GM12878 (cell line): ENCODE data around the gene TPRN. TPM values are rescaled to one million over a fixed set of nuclear protein-coding genes. Genes with fewer than 3 reads are reported as not detected.
A peak's percentile ranks its signal among the peaks of the same experiment; 100 is the strongest.

Source experiments
- ATAC-seq: fragments of 200-7000 bp; cut with Tn5 transposase; 3 replicates; pipeline ENCODE4 v1.9.1; 2020; ENCODE audit warnings: mild to moderate bottlenecking, moderate library complexity
- BruUV-seq: library from RNA; stranded (reverse); fragments of 400-500 nt; replicated peaks from 2 replicates; lab custom pipeline; 2021; lab: Mats Ljungman, UMichigan
- CTCF ChIA-PET: fragments of 300-600 bp; sonication (Branson Sonifier 250); formaldehyde crosslinking; extraction: SDS; loops from one replicate; lab custom pipeline; 2021; ENCODE audit warnings: inconsistent platforms; lab: Yijun Ruan, JAX
- POLR2A ChIA-PET: fragments of 350-600 bp; formaldehyde crosslinking; extraction: SDS; loops from one replicate; lab custom pipeline; 2021; ENCODE audit warnings: inconsistent platforms; lab: Charles Lee
- RAD21 ChIA-PET: fragments of 300-600 bp; sonication (Branson Sonifier 250); formaldehyde crosslinking; loops from one replicate; lab custom pipeline; 2023; ENCODE audit warnings: antibody characterized with exemption; ENCODE audit not compliant: unreplicated experiment; lab: Charles Lee
- SMC1A ChIA-PET: fragments of 300-600 bp; sonication (Branson Sonifier 250); formaldehyde crosslinking; loops from one replicate; lab custom pipeline; 2023; ENCODE audit not compliant: unreplicated experiment, uncharacterized antibody; lab: Charles Lee
- DNase-seq: peaks from one replicate; pipeline ENCODE4 v3.0.0-alpha.2; 2011; ENCODE audit warnings: low read depth, low spot score
- FAIRE-seq: peaks from 3 replicates; lab custom pipeline; 2011; peaks lifted over from hg19 to GRCh38; lab: Jason Lieb, UNC
- H2AFZ ChIP-seq: 2 replicates; pipeline ENCODE4 v1.6.0; 2011; ENCODE audit warnings: low read depth, low read length, control low read depth; ENCODE audit not compliant: control insufficient read depth
- H3K27ac ChIP-seq: 2 replicates; pipeline ENCODE4 v1.5.1; 2011; ENCODE audit warnings: control low read depth; ENCODE audit not compliant: control insufficient read depth, insufficient read depth
- H3K27me3 ChIP-seq, 2 experiments: replicated peaks in 1 of 2; 2 replicates each; pipeline versions ENCODE4 v1.6.0 to v1.6.1; 2011; ENCODE audit warnings: low read length in 1 of 2; ENCODE audit not compliant: control insufficient read depth in 2 of 2, insufficient read depth in 2 of 2
- H3K36me3 ChIP-seq, 2 experiments: 2 replicates each; pipeline ENCODE4 v1.5.1; 2011; ENCODE audit warnings: low read length in 1 of 2; ENCODE audit not compliant: control insufficient read depth in 2 of 2, insufficient read depth in 2 of 2
- H3K4me1 ChIP-seq: 2 replicates; pipeline ENCODE4 v1.6.1; 2011; ENCODE audit warnings: mild to moderate bottlenecking, low read length, moderate library complexity, mixed read lengths; ENCODE audit not compliant: control insufficient read depth, insufficient read depth
- H3K4me2 ChIP-seq: 2 replicates; pipeline ENCODE4 v1.6.0; 2011; ENCODE audit warnings: control low read depth; ENCODE audit not compliant: control insufficient read depth, insufficient read depth
- H3K4me3 ChIP-seq: fragments of 200-600 bp; sonication (generic); 2 replicates; pipeline ENCODE4 v1.5.1; 2016
- H3K79me2 ChIP-seq: 2 replicates; pipeline ENCODE4 v1.6.0; 2011; ENCODE audit warnings: low read length; ENCODE audit not compliant: control insufficient read depth, insufficient read depth
- H3K9ac ChIP-seq: 2 replicates; pipeline ENCODE4 v1.8.0; 2011; ENCODE audit warnings: low read length, control low read depth, mixed read lengths; ENCODE audit not compliant: control insufficient read depth, insufficient read depth
- H3K9me3 ChIP-seq: replicated peaks from 3 replicates; pipeline ENCODE4 v1.5.1; 2011; ENCODE audit warnings: mild to moderate bottlenecking, low read length; ENCODE audit not compliant: control insufficient read depth, insufficient read depth
- H4K20me1 ChIP-seq: 2 replicates; pipeline ENCODE4 v1.6.0; 2011; ENCODE audit not compliant: control insufficient read depth, insufficient read depth
- BRCA1 ChIP-seq: IDR thresholded peaks from 2 replicates; pipeline ENCODE4 v1.6.1; 2011; ENCODE audit warnings: low read depth, low read length, improper control_type of control experiment
- HDAC2 ChIP-seq: fragments of 200-600 bp; sonication (generic); IDR thresholded peaks from 2 replicates; pipeline ENCODE4 v1.6.1; 2017
- POLR2A ChIP-seq: IDR thresholded peaks from 2 replicates; pipeline ENCODE4 v1.6.1; 2011; ENCODE audit warnings: low read depth, mild to moderate bottlenecking, low read length
- TBL1XR1 ChIP-seq: IDR thresholded peaks from 2 replicates; pipeline ENCODE4 v1.6.1; 2012; ENCODE audit warnings: low read depth, low read length, improper control_type of control experiment
- ZNF217 ChIP-seq: fragments of 450-650 bp; IDR thresholded peaks from 2 replicates; pipeline ENCODE4 v1.6.1; 2017; ENCODE audit warnings: antibody characterized with exemption, mild to moderate bottlenecking
- ZNF24 ChIP-seq: fragments of 450-650 bp; IDR thresholded peaks from 2 replicates; pipeline ENCODE4 v1.6.1; 2017; ENCODE audit warnings: antibody characterized with exemption, mild to moderate bottlenecking
- WGBS: methylation state at CpG from one replicate; pipeline ENCODE4 v1.1.6; 2016; ENCODE audit warnings: low lambda C conversion rate; ENCODE audit not compliant: insufficient replicate concordance, insufficient coverage; ENCODE audit errors: missing lambda C conversion rate; 5-methylcytosine and 5-hydroxymethylcytosine counted together
- in situ Hi-C: fragments of 300-500 bp; cut with MboI; formaldehyde crosslinking; loops from 9 replicates; pipeline ENCODE4 v1.14.3; 2018; ENCODE audit warnings: mixed read lengths
- intact Hi-C: fragments of 100-400 bp; cut with micrococcal nuclease; formaldehyde crosslinking; loops from one replicate; pipeline ENCODE4 v1.14.2; 2022; ENCODE audit not compliant: unreplicated experiment
- polyA plus RNA-seq, 11 experiments: library from polyadenylated mRNA; depleted of rRNA in 4 of 11; unstranded in 6 of 11; stranded (reverse) in 5 of 11; fragments of >200 nt; fragmentation: Nextera tagmentation in 4 of 11; fragmentation: Illumina TruSeq in 1 of 11; extraction: Ambion mirVana in 4 of 11; extraction: Trizol in 1 of 11; gene quantifications; 1 replicate in 1 of 11; 2 replicates in 10 of 11; pipeline versions ENCODE4 v1.2.1 to v1.2.3, GENCODE V29; 2011 to 2016; ENCODE audit warnings: inconsistent platforms in 2 of 11, missing spikeins in 2 of 11, low read depth in 1 of 11
- total RNA-seq, 4 experiments: library from RNA; depleted of rRNA in 3 of 4; stranded (reverse); fragments of >200 nt in 3 of 4; fragmentation: Illumina TruSeq in 1 of 4; extraction: Trizol in 1 of 4; gene quantifications; 2 replicates each; pipeline versions ENCODE4 v1.2.1 to v1.2.3, GENCODE V29; 2013 to 2021
- TF ChIP-seq, protein P1 (sequence below), 3 experiments: IDR thresholded peaks in 2 of 3; conservative IDR thresholded peaks in 1 of 3; 2 replicates each; pipeline ENCODE4 v1.5.1; 2011; ENCODE audit warnings: low read depth in 3 of 3, low read length in 3 of 3, mild to moderate bottlenecking in 3 of 3, control low read depth in 2 of 3, moderate library complexity in 2 of 3, inconsistent platforms in 1 of 3, mixed read lengths in 1 of 3; ENCODE audit not compliant: control insufficient read depth in 2 of 3, insufficient read depth in 1 of 3; ENCODE audit errors: extremely low read depth in 1 of 3
- TF ChIP-seq, protein P2 (sequence below): fragments of 450-650 bp; formaldehyde crosslinking; IDR thresholded peaks from 2 replicates; pipeline ENCODE4 v1.4.0; 2020; ENCODE audit warnings: mild to moderate bottlenecking, moderate library complexity

TPRN gene
- total and polyA plus RNA-seq, 10 of the 15 experiments (the other 5 are each of a cell fraction or from before 2014, with no cell fraction given) = 0.18 to 19.5 (median 3.1) TPM

- Histone ChIP-seq H3K4me2 (no peak overlapping the region), H3K9ac (no peak overlapping the region), H2AFZ (no peak overlapping the region), H3K27ac (no peak overlapping the region), H3K27me3 (no peaks in the 10 kb centered on the region), H3K4me3 (no peak overlapping the region), H3K9me3 (no peaks in the 10 kb centered on the region), H3K79me2 (no peaks in the 10 kb centered on the region), H3K4me1 (no peaks in the 10 kb centered on the region), H4K20me1 (no peaks in the 10 kb centered on the region), H3K36me3 (peaks cover 0 to 2% of the 10 kb centered on the region in 2 experiments; a peak in 3 of 4 replicates)
- no peak for FAIRE-seq
- TF ChIP-seq BRCA1 = no peak
- no peak for TF ChIP-seq ZNF217
- intact Hi-C loops (no loop called here), in situ Hi-C loops (no loop called here)
- ChIA-PET SMC1A (no interaction called here), CTCF (interaction anchor here (1.1 kb wide), 1 partner anchor 12 kb away, joined by 3 read pairs; the partner anchor contains the start of gene RNF224), POLR2A (interaction anchor here (1.2 kb wide), 1 partner anchor 14 kb away, joined by 4 read pairs; the partner anchor contains the start of gene TPRN), RAD21 (no interaction called here)
- DNase-seq = no peak
- no peak for ATAC-seq
- no TSS peak for BruUV-seq
- WGBS = 93% methylated on average over 18 of the region's 19 CpGs
These were observed 14.1 kb upstream of the TPRN start for GRCh38 chr9:137214620-137215019.

DNA sequence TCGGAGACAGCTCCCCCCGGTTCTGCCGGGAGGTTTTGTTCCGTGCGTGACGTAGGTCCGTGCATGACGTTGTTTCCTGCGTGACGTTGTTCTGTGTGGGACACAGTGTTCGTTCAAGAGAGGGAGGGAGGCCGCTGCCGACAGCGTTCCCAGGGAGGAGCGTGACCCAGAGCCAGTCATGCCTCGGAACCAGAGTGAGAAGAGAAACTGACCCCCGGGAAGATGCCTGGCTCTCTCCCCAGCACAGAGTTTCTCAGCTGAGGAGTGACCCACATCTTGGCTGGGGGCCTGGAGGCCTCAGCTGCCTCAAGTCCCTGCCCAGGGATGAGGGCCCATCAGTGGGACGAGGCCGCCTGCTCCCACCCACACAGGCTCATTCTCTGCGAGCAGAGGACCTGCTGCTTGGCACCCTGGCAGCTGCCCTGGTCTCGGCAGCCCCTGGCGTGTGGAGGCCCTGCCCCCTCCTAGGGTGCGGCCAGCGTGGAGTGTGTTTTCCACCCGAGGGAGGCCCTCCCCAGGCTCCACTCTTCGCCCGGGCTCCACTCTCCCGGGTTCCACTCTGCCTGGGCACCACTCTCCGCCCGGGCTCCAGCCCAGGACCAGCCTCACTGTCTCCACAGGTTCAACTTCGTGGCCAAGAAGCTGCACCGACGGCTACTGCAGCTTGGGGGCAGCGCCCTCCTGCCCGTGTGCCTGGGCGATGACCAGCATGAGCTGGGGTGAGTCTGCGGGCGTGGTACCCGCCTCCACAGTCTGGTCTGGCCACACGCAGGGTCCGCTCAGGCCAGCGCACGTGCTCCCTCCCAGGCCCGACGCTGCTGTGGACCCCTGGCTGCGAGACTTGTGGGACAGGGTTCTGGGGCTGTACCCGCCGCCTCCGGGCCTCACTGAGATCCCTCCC, 12.9 kb upstream of the TPRN start:
- no peaks in the 10 kb centered on the region for H3K27me3 ChIP-seq
- BruUV-seq = no TSS peak
- H3K36me3 ChIP-seq = peaks cover 0 to 4% of the 10 kb centered on the region in 2 experiments; a peak in 3 of 4 replicates
- intact Hi-C loops = no loop called here
- in situ Hi-C loops = no loop called here
- no peak overlapping the region for H3K9ac ChIP-seq
- H3K9me3 ChIP-seq = no peaks in the 10 kb centered on the region
- ChIA-PET CTCF (interaction anchor here (0.6 to 1.1 kb wide), 2 partner anchors 12 to 13 kb away, joined by 3 read pairs; partner anchors contain the start of gene RNF224), POLR2A (interaction anchor here (0.5 kb wide), 1 partner anchor 81 kb away, joined by 3 read pairs; no protein-coding TSS in a partner anchor), RAD21 (interaction anchor here (0.6 kb wide), 1 partner anchor 22 kb away, joined by 3 read pairs; no protein-coding TSS in a partner anchor)
- WGBS = 94% methylated on average over 46 of the region's 49 CpGs
- no peak for FAIRE-seq
- H4K20me1 ChIP-seq = no peaks in the 10 kb centered on the region
- DNase-seq = no peak
- no peaks in the 10 kb centered on the region for H3K79me2 ChIP-seq
- H2AFZ ChIP-seq = no peak overlapping the region
- H3K4me3 ChIP-seq = no peak overlapping the region
- H3K4me1 ChIP-seq = no peaks in the 10 kb centered on the region
- no peak overlapping the region for H3K27ac ChIP-seq
- TF ChIP-seq HDAC2 = no peak
- TF ChIP-seq, protein P1, sequence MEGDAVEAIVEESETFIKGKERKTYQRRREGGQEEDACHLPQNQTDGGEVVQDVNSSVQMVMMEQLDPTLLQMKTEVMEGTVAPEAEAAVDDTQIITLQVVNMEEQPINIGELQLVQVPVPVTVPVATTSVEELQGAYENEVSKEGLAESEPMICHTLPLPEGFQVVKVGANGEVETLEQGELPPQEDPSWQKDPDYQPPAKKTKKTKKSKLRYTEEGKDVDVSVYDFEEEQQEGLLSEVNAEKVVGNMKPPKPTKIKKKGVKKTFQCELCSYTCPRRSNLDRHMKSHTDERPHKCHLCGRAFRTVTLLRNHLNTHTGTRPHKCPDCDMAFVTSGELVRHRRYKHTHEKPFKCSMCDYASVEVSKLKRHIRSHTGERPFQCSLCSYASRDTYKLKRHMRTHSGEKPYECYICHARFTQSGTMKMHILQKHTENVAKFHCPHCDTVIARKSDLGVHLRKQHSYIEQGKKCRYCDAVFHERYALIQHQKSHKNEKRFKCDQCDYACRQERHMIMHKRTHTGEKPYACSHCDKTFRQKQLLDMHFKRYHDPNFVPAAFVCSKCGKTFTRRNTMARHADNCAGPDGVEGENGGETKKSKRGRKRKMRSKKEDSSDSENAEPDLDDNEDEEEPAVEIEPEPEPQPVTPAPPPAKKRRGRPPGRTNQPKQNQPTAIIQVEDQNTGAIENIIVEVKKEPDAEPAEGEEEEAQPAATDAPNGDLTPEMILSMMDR (IDR thresholded peaks at IDR 0.05 in 2 of 3, conservative IDR thresholded peaks at IDR 0.05 in 1 of 3; ENCODE audit: control insufficient read depth in 2 of 3, extremely low read depth in 1 of 3, insufficient read depth in 1 of 3, low read depth in 3 of 3, low read length in 3 of 3) = peak in 1 of 3 experiments; percentile 3; a peak in 1 of 6 replicates
- peak; percentile 28; the same call in 1 of the 2 replicates for TF ChIP-seq POLR2A
- TF ChIP-seq ZNF24 = no peak
- TF ChIP-seq TBL1XR1 = no peak
- TF ChIP-seq, protein P2, sequence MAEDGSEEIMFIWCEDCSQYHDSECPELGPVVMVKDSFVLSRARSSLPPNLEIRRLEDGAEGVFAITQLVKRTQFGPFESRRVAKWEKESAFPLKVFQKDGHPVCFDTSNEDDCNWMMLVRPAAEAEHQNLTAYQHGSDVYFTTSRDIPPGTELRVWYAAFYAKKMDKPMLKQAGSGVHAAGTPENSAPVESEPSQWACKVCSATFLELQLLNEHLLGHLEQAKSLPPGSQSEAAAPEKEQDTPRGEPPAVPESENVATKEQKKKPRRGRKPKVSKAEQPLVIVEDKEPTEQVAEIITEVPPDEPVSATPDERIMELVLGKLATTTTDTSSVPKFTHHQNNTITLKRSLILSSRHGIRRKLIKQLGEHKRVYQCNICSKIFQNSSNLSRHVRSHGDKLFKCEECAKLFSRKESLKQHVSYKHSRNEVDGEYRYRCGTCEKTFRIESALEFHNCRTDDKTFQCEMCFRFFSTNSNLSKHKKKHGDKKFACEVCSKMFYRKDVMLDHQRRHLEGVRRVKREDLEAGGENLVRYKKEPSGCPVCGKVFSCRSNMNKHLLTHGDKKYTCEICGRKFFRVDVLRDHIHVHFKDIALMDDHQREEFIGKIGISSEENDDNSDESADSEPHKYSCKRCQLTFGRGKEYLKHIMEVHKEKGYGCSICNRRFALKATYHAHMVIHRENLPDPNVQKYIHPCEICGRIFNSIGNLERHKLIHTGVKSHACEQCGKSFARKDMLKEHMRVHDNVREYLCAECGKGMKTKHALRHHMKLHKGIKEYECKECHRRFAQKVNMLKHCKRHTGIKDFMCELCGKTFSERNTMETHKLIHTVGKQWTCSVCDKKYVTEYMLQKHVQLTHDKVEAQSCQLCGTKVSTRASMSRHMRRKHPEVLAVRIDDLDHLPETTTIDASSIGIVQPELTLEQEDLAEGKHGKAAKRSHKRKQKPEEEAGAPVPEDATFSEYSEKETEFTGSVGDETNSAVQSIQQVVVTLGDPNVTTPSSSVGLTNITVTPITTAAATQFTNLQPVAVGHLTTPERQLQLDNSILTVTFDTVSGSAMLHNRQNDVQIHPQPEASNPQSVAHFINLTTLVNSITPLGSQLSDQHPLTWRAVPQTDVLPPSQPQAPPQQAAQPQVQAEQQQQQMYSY (CRISPR knock-in tag) = no peak
- TF ChIP-seq, all 136 proteins: peak for 2
- ATAC-seq = no peak
- SMC1A ChIA-PET = no interaction called here
- H3K4me2 ChIP-seq = no peak overlapping the region
